DOHH2 (cell line): ENCODE measurements around the gene TCOF1.
A peak's percentile ranks its signal among the peaks of the same experiment; 100 is the strongest.

Experiments
- H3F3A ChIP-seq: fragments of 200-600 bp; sonication (generic), shearing (Covaris generic); 2 replicates; pipeline ENCODE4 v1.6.0; 2016; ENCODE audit warnings: antibody characterized with exemption, mild to moderate bottlenecking; ENCODE audit not compliant: control insufficient read depth, insufficient read depth
- H3K27ac ChIP-seq: fragments of 200-600 bp; sonication (generic); 2 replicates; pipeline ENCODE4 v1.5.1; 2014; ENCODE audit warnings: low read depth, mild to moderate bottlenecking, low read length, moderate library complexity
- H3K27me3 ChIP-seq: fragments of 200-600 bp; sonication (generic); 2 replicates; pipeline ENCODE4 v1.6.1; 2014; ENCODE audit warnings: mild to moderate bottlenecking, low read length, mixed read lengths; ENCODE audit not compliant: control insufficient read depth
- H3K36me3 ChIP-seq: fragments of 200-600 bp; sonication (generic); 2 replicates; pipeline ENCODE4 v1.6.1; 2014; ENCODE audit warnings: mild to moderate bottlenecking, low read length, moderate library complexity, mixed read lengths; ENCODE audit not compliant: control insufficient read depth
- H3K4me1 ChIP-seq: fragments of 200-600 bp; sonication (generic); 2 replicates; pipeline ENCODE4 v1.6.1; 2014; ENCODE audit warnings: mild to moderate bottlenecking, low read length, mixed read lengths; ENCODE audit not compliant: control insufficient read depth
- H3K4me2 ChIP-seq: fragments of 200-600 bp; sonication (generic); 2 replicates; pipeline ENCODE4 v1.6.0; 2014; ENCODE audit warnings: mild to moderate bottlenecking, low read length, moderate library complexity
- H3K4me3 ChIP-seq: fragments of 200-600 bp; sonication (generic); 2 replicates; pipeline ENCODE4 v1.5.1; 2014; ENCODE audit warnings: mild to moderate bottlenecking, low read length, mixed read lengths
- H3K79me2 ChIP-seq: fragments of 200-600 bp; sonication (generic); 2 replicates; pipeline ENCODE4 v1.6.1; 2014; ENCODE audit warnings: mild to moderate bottlenecking, low read length, mixed read lengths; ENCODE audit not compliant: control insufficient read depth
- H3K9me2 ChIP-seq: fragments of 200-600 bp; sonication (generic); replicated peaks from 2 replicates; pipeline ENCODE4 v1.6.1; 2014; ENCODE audit warnings: mild to moderate bottlenecking, low read length, mixed read lengths; ENCODE audit not compliant: control insufficient read depth
- H3K9me3 ChIP-seq: fragments of 200-600 bp; sonication (generic); 2 replicates; pipeline ENCODE4 v1.6.1; 2014; ENCODE audit warnings: antibody characterized with exemption, low read length, mixed read lengths; ENCODE audit not compliant: control insufficient read depth, insufficient read depth
- H4K20me1 ChIP-seq: fragments of 200-600 bp; sonication (generic); 2 replicates; pipeline ENCODE4 v1.6.0; 2014; ENCODE audit warnings: low read depth, mild to moderate bottlenecking, antibody characterized with exemption, low read length, moderate library complexity; ENCODE audit not compliant: control insufficient read depth, insufficient read depth
- CTCF ChIP-seq: fragments of 200-600 bp; sonication (generic); IDR thresholded peaks from one replicate; pipeline ENCODE4 v1.5.1; 2014; ENCODE audit warnings: antibody characterized with exemption, mild to moderate bottlenecking, low read depth, low read length; ENCODE audit not compliant: poor library complexity, severe bottlenecking
- EZH2phosphoT487 ChIP-seq: fragments of 200-600 bp; sonication (generic); IDR thresholded peaks from 2 replicates; pipeline ENCODE4 v1.6.1; 2017; ENCODE audit warnings: borderline replicate concordance, mild to moderate bottlenecking, antibody characterized with exemption, low read length, moderate library complexity, mixed read lengths

Gene TCOF1

GRCh38 chr5:150401076-150401375, 43.5 kb downstream of the TCOF1 start:
- no peak overlapping the region for H3K4me2 ChIP-seq
- no peak overlapping the region for H3K4me3 ChIP-seq
- H3K27ac ChIP-seq: peak overlapping the region; percentile 30
- H3K9me2 ChIP-seq: no peaks in the 10 kb centered on the region
- peaks cover 27% of the 10 kb centered on the region for H3K4me1 ChIP-seq
- peaks cover 78% of the 10 kb centered on the region for H3F3A ChIP-seq
- H3K27me3 ChIP-seq: no peaks in the 10 kb centered on the region
- no peak for TF ChIP-seq EZH2phosphoT487
- no peak for TF ChIP-seq CTCF
- peaks cover 1% of the 10 kb centered on the region for H3K79me2 ChIP-seq
- no peaks in the 10 kb centered on the region for H3K9me3 ChIP-seq
- H4K20me1 ChIP-seq: peaks cover 4% of the 10 kb centered on the region; the same call in 1 of the 2 replicates
- H3K36me3 ChIP-seq: peaks cover 96% of the 10 kb centered on the region

- peaks cover 84% of the 10 kb centered on the region for H3F3A ChIP-seq
- H3K27me3 ChIP-seq: no peaks in the 10 kb centered on the region
- no peaks in the 10 kb centered on the region for H3K9me2 ChIP-seq
- peak overlapping the region; percentile 30 for H3K27ac ChIP-seq
- H3K4me1 ChIP-seq: peaks cover 33% of the 10 kb centered on the region
- no peak overlapping the region for H3K4me3 ChIP-seq
- H3K36me3 ChIP-seq: peaks cover 96% of the 10 kb centered on the region
- peaks cover 8% of the 10 kb centered on the region; the same call in 1 of the 2 replicates for H4K20me1 ChIP-seq
- no peak overlapping the region for H3K4me2 ChIP-seq
- TF ChIP-seq EZH2phosphoT487 (no peak), CTCF (no peak)
- H3K79me2 ChIP-seq: peaks cover 7% of the 10 kb centered on the region
- no peaks in the 10 kb centered on the region for H3K9me3 ChIP-seq
Measured at GRCh38 chr5:150401376-150402228, 44.1 kb downstream of the TCOF1 start.

GRCh38 chr5:150402229-150402773, 44.8 kb downstream of the TCOF1 start:
- H3K27ac ChIP-seq: peak overlapping the region; percentile 30; the same call in 1 of the 2 replicates
- H3K79me2 ChIP-seq: peaks cover 14% of the 10 kb centered on the region
- H3K9me2 ChIP-seq: no peaks in the 10 kb centered on the region
- peaks cover 80% of the 10 kb centered on the region for H3F3A ChIP-seq
- H3K9me3 ChIP-seq: no peaks in the 10 kb centered on the region
- H3K4me3 ChIP-seq: no peak overlapping the region
- H3K4me2 ChIP-seq: no peak overlapping the region
- peaks cover 11% of the 10 kb centered on the region; the same call in 1 of the 2 replicates for H4K20me1 ChIP-seq
- peaks cover 39% of the 10 kb centered on the region for H3K4me1 ChIP-seq
- TF ChIP-seq CTCF: no peak
- no peak for TF ChIP-seq EZH2phosphoT487
- peaks cover 100% of the 10 kb centered on the region for H3K36me3 ChIP-seq
- no peaks in the 10 kb centered on the region for H3K27me3 ChIP-seq
